ENCODE results near the gene CLN5. TPM values are rescaled to one million over a fixed set of nuclear protein-coding genes. Genes with fewer than 3 reads are reported as not detected.
"Not testable (repeated sequence)": the region's sequence is repeated elsewhere in the genome, so short reads cannot be mapped to it uniquely, and the experiment has no call there.

CLN5 gene
- total RNA-seq: 22.1 and 36.8 TPM in 2 replicates

- peak; percentile 80 to 91 for DNase-seq (ENCODE audit: low read depth in 2 of 2)
Measured at GRCh38 chr13:76991796-76992547, at the start of gene CLN5. CLN5 (plus strand) TSS chr13:76992081; CDS start chr13:76992099, 18 bp downstream.

GRCh38 chr13:76942363-76942762, 49.5 kb upstream of the CLN5 start:
- no peak for DNase-seq (ENCODE audit: low read depth in 2 of 2)

DNA sequence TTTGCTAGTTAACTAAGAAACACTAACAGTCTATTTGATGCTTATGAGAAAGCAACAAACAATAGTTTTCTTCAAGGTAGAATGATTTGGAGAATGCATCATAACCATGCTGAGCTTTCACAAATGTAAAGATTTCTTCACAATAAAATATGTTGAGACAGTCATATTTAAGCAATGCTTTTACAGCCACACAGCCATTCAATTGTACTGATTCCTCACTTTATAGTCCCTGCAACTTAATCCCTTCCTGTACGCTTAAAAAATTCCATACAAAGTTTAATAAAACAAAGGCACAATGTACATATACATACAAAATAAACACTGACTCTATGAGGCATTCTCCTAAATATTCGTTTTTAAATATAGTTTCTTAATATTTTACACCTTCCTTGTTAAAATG, 48.2 kb upstream of the CLN5 start:
- no peak for DNase-seq (ENCODE audit: low read depth in 2 of 2)

- DNase-seq (ENCODE audit: low read depth in 2 of 2): peak in 1 of 2 donors; percentile 5
Measured at GRCh38 chr13:76944456-76944855, 47.4 kb upstream of the CLN5 start.

GRCh38 chr13:76948149-76948548, 43.7 kb upstream of the CLN5 start, which contains the start of gene ACOD1:
ACOD1 (plus strand) TSS chr13:76948511; CDS start chr13:76948559, 48 bp downstream.
- no peak for DNase-seq (ENCODE audit: low read depth in 2 of 2)

DNA sequence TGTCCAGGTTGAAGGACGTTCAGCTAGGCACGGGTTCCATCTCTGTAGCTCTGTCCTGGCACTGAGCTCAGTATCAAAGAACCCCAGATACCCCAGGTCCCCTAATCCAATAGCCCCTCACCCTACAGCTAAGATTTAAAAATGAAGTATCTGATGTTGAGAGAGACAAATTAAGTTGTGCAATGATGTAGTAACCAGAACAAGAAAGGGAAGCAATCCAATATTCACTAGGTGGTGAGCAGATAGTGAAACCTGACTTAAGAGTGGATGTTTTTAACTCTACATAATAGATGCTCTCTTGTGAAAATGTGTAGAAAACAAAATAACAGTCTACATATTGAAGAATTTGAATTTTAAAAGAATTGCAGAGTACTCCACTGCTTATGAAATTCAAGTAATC, 41.8 kb upstream of the CLN5 start:
- DNase-seq (ENCODE audit: low read depth in 2 of 2): no peak

- DNase-seq (ENCODE audit: low read depth in 2 of 2): no peak
Measured at GRCh38 chr13:76953968-76954367, 37.9 kb upstream of the CLN5 start.

DNA sequence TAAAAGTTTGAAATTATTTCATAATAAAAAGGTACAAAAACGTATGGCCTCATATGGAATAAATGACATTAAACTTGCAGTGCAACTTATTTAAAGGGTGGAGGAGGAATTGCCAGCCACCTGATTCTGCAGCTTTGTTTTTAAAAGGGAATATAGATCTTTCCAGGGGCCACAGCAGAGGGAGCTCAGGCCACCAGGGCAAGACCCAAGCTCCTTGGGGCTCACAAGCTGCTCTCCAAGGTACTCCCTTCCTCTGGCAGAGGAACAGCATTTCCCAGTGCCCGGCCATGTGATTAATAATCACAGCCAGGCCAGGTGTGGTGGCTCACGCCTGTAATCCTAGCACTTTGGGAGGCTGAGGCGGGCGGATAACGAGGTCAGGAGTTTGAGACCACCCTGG, 37.3 kb upstream of the CLN5 start:
- no peak for DNase-seq (ENCODE audit: low read depth in 2 of 2)

GRCh38 chr13:76955193-76955592, 36.7 kb upstream of the CLN5 start:
- DNase-seq (ENCODE audit: low read depth in 2 of 2): no peak

- no peak for DNase-seq (ENCODE audit: low read depth in 2 of 2)
Measured at GRCh38 chr13:76955661-76956060, 36.2 kb upstream of the CLN5 start.

- DNase-seq (ENCODE audit: low read depth in 2 of 2): no peak
Measured at GRCh38 chr13:76958841-76959432, 32.9 kb upstream of the CLN5 start.

- DNase-seq (ENCODE audit: low read depth in 2 of 2): not testable (repeated sequence)
Measured at GRCh38 chr13:76959734-76960133, 32.1 kb upstream of the CLN5 start.

- DNase-seq (ENCODE audit: low read depth in 2 of 2): peak; percentile 29 to 40
Measured at GRCh38 chr13:76965759-76966421, 26.0 kb upstream of the CLN5 start.

GRCh38 chr13:76967031-76967430, 24.9 kb upstream of the CLN5 start:
- DNase-seq (ENCODE audit: low read depth in 2 of 2): no peak

DNA sequence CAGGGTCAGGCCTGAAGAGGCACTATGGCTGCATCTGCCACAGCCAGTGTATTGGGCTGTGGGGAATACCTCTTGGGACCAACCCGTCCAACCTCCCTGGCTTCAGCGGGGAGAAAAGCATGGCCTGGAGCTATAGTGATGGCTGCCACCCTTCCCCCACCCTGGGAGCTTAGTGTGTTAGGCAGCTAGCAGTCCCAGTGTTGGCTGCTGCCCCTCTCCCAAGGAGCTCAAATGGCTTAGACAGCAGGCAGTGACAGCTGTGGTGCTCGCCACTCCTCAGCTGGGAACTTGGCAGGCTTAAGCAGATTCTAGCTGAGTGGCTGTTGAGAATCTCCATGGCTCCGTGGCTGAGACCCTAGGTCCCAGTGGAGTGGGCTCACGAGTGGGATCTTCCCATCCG, 23.8 kb upstream of the CLN5 start:
- no peak for DNase-seq (ENCODE audit: low read depth in 2 of 2)

DNA sequence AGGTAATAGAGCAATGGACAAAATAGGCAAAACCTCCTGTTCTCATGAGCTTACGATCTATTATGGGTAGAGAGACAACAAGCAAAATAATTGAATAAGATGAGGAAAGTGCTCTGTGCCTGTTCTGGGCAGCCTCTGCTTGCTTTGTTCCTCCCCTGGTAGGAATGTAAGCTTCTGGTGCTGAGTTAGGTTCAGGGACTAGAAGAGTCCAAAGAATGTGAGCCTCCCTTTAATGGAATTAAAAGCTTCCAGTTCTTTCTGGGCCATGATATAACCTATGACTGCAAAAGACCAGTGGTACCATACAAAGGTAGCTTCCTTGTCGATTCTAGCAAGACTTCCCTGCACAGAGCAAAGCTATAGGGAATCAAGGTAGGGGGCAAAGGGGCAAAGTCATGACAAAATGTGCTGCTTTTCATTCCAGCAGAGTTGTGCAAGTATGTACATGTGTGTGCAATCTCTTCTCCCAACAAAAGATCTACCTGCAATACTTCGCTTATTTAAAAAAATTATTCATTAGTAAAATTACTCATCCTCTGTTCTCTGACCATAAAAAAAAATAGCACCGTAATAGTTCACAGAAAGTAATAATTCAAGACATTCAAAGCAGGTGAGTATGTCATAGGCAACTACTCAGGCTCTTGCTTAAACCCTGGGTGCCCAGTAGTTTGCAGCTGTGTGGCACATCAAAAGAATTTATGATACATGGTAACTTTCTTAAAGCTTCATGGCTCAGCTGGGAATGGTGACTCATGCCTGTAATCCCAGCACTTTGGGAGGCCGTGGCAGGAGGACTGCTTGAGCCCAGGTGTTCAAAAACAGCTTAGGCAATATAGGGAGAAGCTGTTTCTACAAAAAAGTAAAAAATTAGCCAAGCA, 22.2 kb upstream of the CLN5 start:
- no peak for DNase-seq (ENCODE audit: low read depth in 2 of 2)

GRCh38 chr13:76971215-76971614, 20.7 kb upstream of the CLN5 start:
- DNase-seq (ENCODE audit: low read depth in 2 of 2): no peak

- peak in 1 of 2 donors; percentile 12 for DNase-seq (ENCODE audit: low read depth in 2 of 2)
Measured at GRCh38 chr13:76971851-76972829, 19.7 kb upstream of the CLN5 start.

GRCh38 chr13:76973920-76974617, 17.8 kb upstream of the CLN5 start:
- no peak for DNase-seq (ENCODE audit: low read depth in 2 of 2)

DNA sequence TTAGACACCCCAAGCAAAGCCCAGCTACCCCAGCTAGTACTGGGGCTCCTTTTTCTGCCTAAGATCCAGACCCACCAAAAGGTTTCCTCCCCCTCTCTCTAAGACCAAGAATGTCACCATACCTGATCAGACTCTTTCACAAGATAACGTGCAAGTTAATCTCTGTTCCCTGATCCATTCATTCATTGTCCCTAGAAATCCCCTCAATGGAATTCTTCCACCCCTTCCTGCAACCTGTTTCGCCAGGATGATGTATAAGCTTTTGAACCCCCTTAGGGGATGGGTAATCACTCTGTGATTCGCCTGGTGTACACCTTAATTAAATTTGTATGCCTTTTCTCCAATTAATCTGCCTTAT, 17.3 kb upstream of the CLN5 start:
- DNase-seq (ENCODE audit: low read depth in 2 of 2): no peak
